Activated CD8-positive, alpha-beta memory T cell treated with anti-CD3 and anti-CD28 coated beads for 24 hours (primary cell): Measurements from ENCODE around the gene SLC66A2.

Experiments
- DNase-seq: peaks from one replicate; pipeline ENCODE4 v3.0.0-alpha.2; 2020

SLC66A2 gene

GRCh38 chr18:79949697-79950487 lies 1.6 kb downstream of the SLC66A2 start:
- DNase-seq, result no peak

GRCh38 chr18:79948719-79949411 lies 2.6 kb downstream of the SLC66A2 start:
- peak; percentile 47 for DNase-seq

GRCh38 chr18:79947881-79948610 lies 3.4 kb downstream of the SLC66A2 start:
- no peak for DNase-seq

- no peak for DNase-seq
Observed at GRCh38 chr18:79947054-79947755, 4.2 kb downstream of the SLC66A2 start.

- peak; percentile 57 for DNase-seq
Observed at GRCh38 chr18:79945118-79946042, 6.1 kb downstream of the SLC66A2 start.

GRCh38 chr18:79944746-79945117 lies 6.7 kb downstream of the SLC66A2 start:
- peak; percentile 57 for DNase-seq

- peak; percentile 67 for DNase-seq
Observed at GRCh38 chr18:79944126-79944731, 7.2 kb downstream of the SLC66A2 start.

GRCh38 chr18:79943608-79944125 lies 7.8 kb downstream of the SLC66A2 start:
- no peak for DNase-seq

GRCh38 chr18:79942786-79943607 lies 8.5 kb downstream of the SLC66A2 start:
- DNase-seq, result no peak

- no peak for DNase-seq
Observed at GRCh38 chr18:79942211-79942610, 9.2 kb downstream of the SLC66A2 start.

- DNase-seq, result no peak
Observed at GRCh38 chr18:79941473-79942119, 9.9 kb downstream of the SLC66A2 start.

GRCh38 chr18:79940814-79941472 lies 10.5 kb downstream of the SLC66A2 start:
- DNase-seq, result peak; percentile 50

GRCh38 chr18:79940126-79940813 lies 11.2 kb downstream of the SLC66A2 start:
- DNase-seq, result peak; percentile 38

- no peak for DNase-seq
Observed at GRCh38 chr18:79939096-79939495, 12.4 kb downstream of the SLC66A2 start.

- no peak for DNase-seq
Observed at GRCh38 chr18:79938196-79938595, 13.3 kb downstream of the SLC66A2 start.

- DNase-seq, result no peak
Observed at GRCh38 chr18:79937103-79937860, 14.2 kb downstream of the SLC66A2 start.

GRCh38 chr18:79936641-79937040 lies 14.8 kb downstream of the SLC66A2 start:
- no peak for DNase-seq

- no peak for DNase-seq
Observed at GRCh38 chr18:79935925-79936324, 15.5 kb downstream of the SLC66A2 start.
